SJSA1 (cell line): Measurements from ENCODE around the gene ST3GAL3. TPM values are rescaled to one million over a fixed set of nuclear protein-coding genes. Genes with fewer than 3 reads are reported as not detected.

Experiments
- DNase-seq, 2 experiments: peaks; one replicate each; pipeline ENCODE4 v3.0.0-alpha.2; 2015 to 2020; ENCODE audit warnings: low spot score in 2 of 2, low read depth in 1 of 2
- H3K27ac ChIP-seq: fragments of 250-450 bp; sonication (Bioruptor Pico); 2 replicates; pipeline ENCODE4 v1.5.1; 2020; ENCODE audit warnings: mild to moderate bottlenecking, moderate library complexity
- H3K27me3 ChIP-seq: fragments of 250-450 bp; sonication (Bioruptor Pico); replicated peaks from 2 replicates; pipeline ENCODE4 v1.5.1; 2020; ENCODE audit warnings: mild to moderate bottlenecking, moderate library complexity
- H3K36me3 ChIP-seq: fragments of 250-450 bp; sonication (Bioruptor Pico); 2 replicates; pipeline ENCODE4 v1.5.1; 2020; ENCODE audit warnings: mild to moderate bottlenecking
- H3K4me1 ChIP-seq: fragments of 250-450 bp; sonication (Bioruptor Pico); replicated peaks from 2 replicates; pipeline ENCODE4 v1.6.1; 2021; ENCODE audit warnings: mild to moderate bottlenecking
- H3K4me3 ChIP-seq: fragments of 250-450 bp; sonication (Bioruptor Pico); 2 replicates; pipeline ENCODE4 v1.5.1; 2020; ENCODE audit warnings: mild to moderate bottlenecking
- H3K9me3 ChIP-seq: fragments of 250-450 bp; sonication (Bioruptor Pico); replicated peaks from 2 replicates; pipeline ENCODE4 v1.5.1; 2020; ENCODE audit warnings: mild to moderate bottlenecking
- total RNA-seq: library from RNA; depleted of rRNA; stranded (reverse); fragments of >200 nt; shearing (Covaris generic); gene quantifications from 2 replicates; pipeline ENCODE4 v1.2.3, GENCODE V29; 2014; rRNA removed

The ST3GAL3 gene
- 18.7 and 25.0 TPM in 2 replicates for total RNA-seq

- H3K27ac ChIP-seq: peak within 1 kb of the TSS; percentile 99
- peak; percentile 88 to 94 for DNase-seq
- H3K4me3 ChIP-seq: peak within 1 kb of the TSS; percentile 100
- H3K4me1 ChIP-seq: peaks cover 51% of the 10 kb centered on the region
- H3K36me3 ChIP-seq: peaks cover 73% of the 10 kb centered on the region
- H3K9me3 ChIP-seq: peaks cover 8% of the 10 kb centered on the region; the same call in 1 of the 2 replicates
- H3K27me3 ChIP-seq: no peaks in the 10 kb centered on the region
These were observed at the start of gene ST3GAL3 for GRCh38 chr1:43707190-43708001. TSS of gene ST3GAL3 (plus strand) at chr1:43707536. CDS start at chr1:43736263, 28,727 bp downstream.

GRCh38 chr1:43659212-43660166, 47.8 kb upstream of the ST3GAL3 start:
- Histone ChIP-seq H3K27ac (no peak overlapping the region), H3K9me3 (no peaks in the 10 kb centered on the region), H3K4me3 (no peak overlapping the region), H3K36me3 (peaks cover 93% of the 10 kb centered on the region), H3K4me1 (no peaks in the 10 kb centered on the region), H3K27me3 (no peaks in the 10 kb centered on the region)
- DNase-seq: no peak

- H3K36me3 ChIP-seq: peaks cover 95% of the 10 kb centered on the region
- no peaks in the 10 kb centered on the region for H3K27me3 ChIP-seq
- H3K4me1 ChIP-seq: no peaks in the 10 kb centered on the region
- no peak for DNase-seq
- H3K9me3 ChIP-seq: no peaks in the 10 kb centered on the region
- H3K27ac ChIP-seq: no peak overlapping the region
- H3K4me3 ChIP-seq: no peak overlapping the region
These were observed 47.0 kb upstream of the ST3GAL3 start for GRCh38 chr1:43660355-43660754.

- Histone ChIP-seq H3K36me3 (peaks cover 99% of the 10 kb centered on the region), H3K27ac (no peak overlapping the region), H3K27me3 (no peaks in the 10 kb centered on the region), H3K4me3 (no peak overlapping the region), H3K4me1 (peaks cover 11% of the 10 kb centered on the region), H3K9me3 (no peaks in the 10 kb centered on the region)
- DNase-seq: no peak
These were observed 43.0 kb upstream of the ST3GAL3 start for GRCh38 chr1:43664369-43664768.

- DNase-seq: no peak
- Histone ChIP-seq H3K4me3 (no peak overlapping the region), H3K4me1 (peaks cover 11% of the 10 kb centered on the region), H3K9me3 (no peaks in the 10 kb centered on the region), H3K27ac (no peak overlapping the region), H3K36me3 (peaks cover 100% of the 10 kb centered on the region), H3K27me3 (no peaks in the 10 kb centered on the region)
These were observed 40.7 kb upstream of the ST3GAL3 start for GRCh38 chr1:43666608-43667007.

GRCh38 chr1:43668956-43669355, 38.4 kb upstream of the ST3GAL3 start:
- peaks cover 11% of the 10 kb centered on the region for H3K4me1 ChIP-seq
- DNase-seq: no peak
- peaks cover 97% of the 10 kb centered on the region for H3K36me3 ChIP-seq
- H3K27me3 ChIP-seq: no peaks in the 10 kb centered on the region
- no peak overlapping the region for H3K27ac ChIP-seq
- H3K4me3 ChIP-seq: no peak overlapping the region
- H3K9me3 ChIP-seq: no peaks in the 10 kb centered on the region

GRCh38 chr1:43669878-43670277, 37.5 kb upstream of the ST3GAL3 start:
- no peaks in the 10 kb centered on the region for H3K9me3 ChIP-seq
- H3K27me3 ChIP-seq: no peaks in the 10 kb centered on the region
- DNase-seq: no peak
- peaks cover 11% of the 10 kb centered on the region for H3K4me1 ChIP-seq
- H3K27ac ChIP-seq: no peak overlapping the region
- H3K36me3 ChIP-seq: peaks cover 96% of the 10 kb centered on the region
- no peak overlapping the region for H3K4me3 ChIP-seq

GRCh38 chr1:43671193-43671592, 36.1 kb upstream of the ST3GAL3 start:
- Histone ChIP-seq H3K4me1 (peaks cover 11% of the 10 kb centered on the region), H3K9me3 (no peaks in the 10 kb centered on the region), H3K36me3 (peaks cover 94% of the 10 kb centered on the region), H3K4me3 (no peak overlapping the region), H3K27me3 (no peaks in the 10 kb centered on the region), H3K27ac (no peak overlapping the region)
- no peak for DNase-seq

GRCh38 chr1:43671626-43672330, 35.6 kb upstream of the ST3GAL3 start:
- H3K4me3 ChIP-seq: no peak overlapping the region

GRCh38 chr1:43673261-43673660, 34.1 kb upstream of the ST3GAL3 start:
- Histone ChIP-seq H3K4me3 (no peak overlapping the region), H3K27me3 (no peaks in the 10 kb centered on the region), H3K4me1 (peaks cover 10% of the 10 kb centered on the region), H3K36me3 (peaks cover 85% of the 10 kb centered on the region), H3K9me3 (no peaks in the 10 kb centered on the region), H3K27ac (no peak overlapping the region)
- DNase-seq: no peak

More at GRCh38 chr1:43671626-43672330, 35.6 kb upstream of the ST3GAL3 start:
- DNase-seq: no peak
- H3K9me3 ChIP-seq: no peaks in the 10 kb centered on the region
- no peaks in the 10 kb centered on the region for H3K27me3 ChIP-seq
- peaks cover 11% of the 10 kb centered on the region for H3K4me1 ChIP-seq
- H3K36me3 ChIP-seq: peaks cover 90% of the 10 kb centered on the region
- H3K27ac ChIP-seq: no peak overlapping the region

GRCh38 chr1:43678940-43679339, 28.4 kb upstream of the ST3GAL3 start:
- Histone ChIP-seq H3K9me3 (no peaks in the 10 kb centered on the region), H3K36me3 (peaks cover 82% of the 10 kb centered on the region)

GRCh38 chr1:43683560-43683959, 23.8 kb upstream of the ST3GAL3 start:
- Histone ChIP-seq H3K36me3 (peaks cover 92% of the 10 kb centered on the region), H3K4me3 (no peak overlapping the region)
- DNase-seq: no peak

More at GRCh38 chr1:43678940-43679339, 28.4 kb upstream of the ST3GAL3 start:
- H3K27me3 ChIP-seq: no peaks in the 10 kb centered on the region
- H3K4me1 ChIP-seq: no peaks in the 10 kb centered on the region
- no peak for DNase-seq
- H3K4me3 ChIP-seq: no peak overlapping the region
- no peak overlapping the region for H3K27ac ChIP-seq

GRCh38 chr1:43686801-43687200, 20.5 kb upstream of the ST3GAL3 start:
- H3K4me1 ChIP-seq: no peaks in the 10 kb centered on the region
- no peaks in the 10 kb centered on the region for H3K9me3 ChIP-seq
- no peak for DNase-seq
- peaks cover 95% of the 10 kb centered on the region for H3K36me3 ChIP-seq
- H3K4me3 ChIP-seq: no peak overlapping the region
- H3K27me3 ChIP-seq: no peaks in the 10 kb centered on the region
- no peak overlapping the region for H3K27ac ChIP-seq

More at GRCh38 chr1:43683560-43683959, 23.8 kb upstream of the ST3GAL3 start:
- no peak overlapping the region for H3K27ac ChIP-seq
- no peaks in the 10 kb centered on the region for H3K4me1 ChIP-seq
- no peaks in the 10 kb centered on the region for H3K9me3 ChIP-seq
- no peaks in the 10 kb centered on the region for H3K27me3 ChIP-seq
